Spleen (tissue), 7 donors: Measurements from ENCODE around the gene TSHZ2.

Source experiments
- CTCF ChIP-seq, 11 experiments: fragments of 200-600 bp in 7 of 11; fragments of 450-650 bp in 4 of 11; sonication (generic) in 4 of 11; IDR thresholded peaks in 8 of 11; conservative IDR thresholded peaks in 3 of 11; 1 replicate in 7 of 11; 2 replicates in 4 of 11; pipeline versions ENCODE4 v1.4.0 to v1.8.0; 2016 to 2021; ENCODE audit warnings: antibody characterized with exemption in 11 of 11, inconsistent platforms in 4 of 11, mild to moderate bottlenecking in 1 of 11
- POLR2A ChIP-seq, 3 donors: fragments of 450-650 bp; IDR thresholded peaks; one replicate each; pipeline ENCODE4 v1.5.1; 2017; ENCODE audit warnings: antibody characterized with exemption in 3 of 3, mild to moderate bottlenecking in 1 of 3
- POLR2AphosphoS5 ChIP-seq, 3 donors: sonication (generic); formaldehyde crosslinking; IDR thresholded peaks; one replicate each; pipeline ENCODE4 v1.5.1; 2017; ENCODE audit warnings: antibody characterized with exemption in 3 of 3
- donor health status: DM: no; HTN: no; CAD: no; lungs with moderate emphysema.
- donor health status: DM: no; HTN: no; CAD: no.
- donor health status: DM: no; HTN: no; CAD: no.

- TF ChIP-seq CTCF (IDR thresholded peaks at IDR 0.05 in 8 of 11, conservative IDR thresholded peaks at IDR 0.05 in 3 of 11) = no peak
- no peak for TF ChIP-seq POLR2A (IDR thresholded peaks at IDR 0.05)
- no peak for TF ChIP-seq POLR2AphosphoS5 (IDR thresholded peaks at IDR 0.05)
Measured at GRCh38 chr20:53222416-53222815, 250.3 kb downstream of the TSHZ2 start.
